ENCODE data around the gene ZDHHC1.

The ZDHHC1 gene

DNA sequence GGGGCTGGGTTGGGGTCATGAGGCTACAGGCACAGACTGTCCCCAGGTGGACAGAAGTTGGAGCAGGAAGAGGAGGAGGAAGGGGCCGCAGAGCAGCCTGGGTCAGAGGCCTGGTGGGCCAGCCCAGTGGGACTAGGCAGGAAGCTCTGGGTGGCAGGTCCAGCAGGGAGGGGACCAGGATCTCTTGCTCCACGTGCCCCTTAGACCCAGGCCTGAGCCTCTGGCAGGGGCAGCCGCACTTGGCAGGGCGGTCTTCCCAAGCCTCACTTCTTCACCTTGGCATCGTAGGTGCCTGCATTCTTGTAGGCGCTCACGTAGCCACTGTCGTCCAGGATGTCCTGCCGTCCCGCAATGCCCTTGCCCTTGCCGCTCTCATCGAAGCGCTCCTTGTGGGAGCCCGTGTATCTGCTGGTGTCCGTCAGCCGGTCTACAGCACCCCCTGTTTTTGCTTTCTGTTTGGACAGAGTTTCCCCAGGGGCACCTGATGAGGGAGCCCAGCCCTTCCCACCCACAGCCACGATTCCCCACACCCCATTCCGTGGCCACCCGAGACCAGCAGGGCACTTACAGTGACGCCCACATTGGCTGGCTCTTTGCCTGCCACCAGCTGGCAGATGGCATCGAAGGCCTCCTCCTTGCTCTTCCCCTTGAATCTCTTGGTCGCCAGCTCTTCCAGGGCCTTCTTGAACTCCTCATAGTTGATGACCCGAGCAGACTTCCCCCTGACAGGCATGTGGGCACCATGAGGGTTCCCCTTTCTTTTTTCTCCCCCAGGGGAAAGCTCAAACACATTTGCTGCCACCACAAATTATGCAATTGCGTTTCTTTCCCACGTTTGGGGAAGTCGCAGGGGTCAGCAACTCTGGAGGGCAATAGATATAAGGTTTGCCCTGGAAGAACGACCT is 26.1 kb downstream of the ZDHHC1 start:
- DNase-seq (ENCODE audit: low read depth), result no peak
- TF ChIP-seq CTCF (IDR thresholded peaks at IDR 0.05; ENCODE audit: control insufficient read depth, insufficient read depth, low read depth, low read length, missing control alignments), result no peak
- H3K4me3 ChIP-seq (ENCODE audit: control insufficient read depth, low read depth, low read length), result no peak overlapping the region

DNA sequence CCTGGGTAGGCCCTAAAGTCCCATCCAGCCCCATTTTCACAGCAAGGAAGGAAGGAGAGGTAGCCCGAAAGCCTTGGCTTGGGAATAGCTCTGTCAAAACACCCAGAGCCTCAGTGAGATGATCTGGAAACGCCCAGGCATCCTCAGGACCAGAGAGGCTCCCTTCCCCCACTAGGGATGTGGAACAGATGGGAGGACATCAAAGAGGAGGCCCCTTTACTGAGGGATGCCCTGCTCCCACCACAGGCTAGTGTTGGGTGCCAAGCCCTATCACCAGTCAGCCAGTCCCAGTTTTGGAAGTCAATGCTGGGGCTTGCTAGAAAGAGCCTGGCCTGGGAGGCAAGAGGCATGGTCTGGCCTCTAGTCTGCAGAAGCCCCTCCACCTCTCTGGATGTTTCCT is 27.7 kb downstream of the ZDHHC1 start:
- H3K4me3 ChIP-seq (ENCODE audit: control insufficient read depth, low read depth, low read length), result no peak overlapping the region
- no peak for TF ChIP-seq CTCF (IDR thresholded peaks at IDR 0.05; ENCODE audit: control insufficient read depth, insufficient read depth, low read depth, low read length, missing control alignments)
- DNase-seq (ENCODE audit: low read depth), result no peak

DNA sequence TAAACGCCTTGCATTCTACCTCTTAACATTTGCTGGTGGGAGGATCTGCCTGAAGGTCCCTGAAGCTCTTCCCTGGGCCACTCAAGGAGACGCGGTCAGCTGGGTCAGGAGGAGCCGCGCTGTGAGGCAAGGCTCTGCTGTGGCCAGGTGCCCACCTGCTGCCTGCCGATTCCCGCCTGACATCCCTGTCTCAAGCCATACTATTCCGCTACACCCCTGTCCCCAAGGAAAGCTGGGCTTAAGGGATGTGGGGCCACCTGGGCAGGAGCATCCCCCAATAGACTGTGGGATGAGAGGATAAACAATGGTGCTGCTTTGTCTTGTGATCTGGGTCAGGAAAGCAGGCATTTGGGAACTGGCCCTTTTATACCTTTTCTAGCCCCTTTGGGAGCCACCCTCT is 28.1 kb downstream of the ZDHHC1 start:
- H3K4me3 ChIP-seq (ENCODE audit: control insufficient read depth, low read depth, low read length), result no peak overlapping the region
- no peak for TF ChIP-seq CTCF (IDR thresholded peaks at IDR 0.05; ENCODE audit: control insufficient read depth, insufficient read depth, low read depth, low read length, missing control alignments)
- no peak for DNase-seq (ENCODE audit: low read depth)

GRCh38 chr16:67387479-67388079 is 28.7 kb downstream of the ZDHHC1 start:
- no peak for TF ChIP-seq CTCF (IDR thresholded peaks at IDR 0.05; ENCODE audit: control insufficient read depth, insufficient read depth, low read depth, low read length, missing control alignments)
- no peak for DNase-seq (ENCODE audit: low read depth)
- no peak overlapping the region for H3K4me3 ChIP-seq (ENCODE audit: control insufficient read depth, low read depth, low read length)

- TF ChIP-seq CTCF (IDR thresholded peaks at IDR 0.05; ENCODE audit: control insufficient read depth, insufficient read depth, low read depth, low read length, missing control alignments), result no peak
- no peak overlapping the region for H3K4me3 ChIP-seq (ENCODE audit: control insufficient read depth, low read depth, low read length)
Observed at GRCh38 chr16:67386861-67387455, 29.3 kb downstream of the ZDHHC1 start.

GRCh38 chr16:67384778-67385510 is 31.3 kb downstream of the ZDHHC1 start:
- H3K4me3 ChIP-seq (ENCODE audit: control insufficient read depth, low read depth, low read length), result no peak overlapping the region
- no peak for TF ChIP-seq CTCF (IDR thresholded peaks at IDR 0.05; ENCODE audit: control insufficient read depth, insufficient read depth, low read depth, low read length, missing control alignments)
- DNase-seq (ENCODE audit: low read depth), result no peak

More at GRCh38 chr16:67386861-67387455, 29.3 kb downstream of the ZDHHC1 start:
- no peak for DNase-seq (ENCODE audit: low read depth)

All from AG09309 (cell line).